Stimulated activated naive CD4-positive, alpha-beta T cell (primary cell): ENCODE measurements around the gene UCMA.

Experiments
- DNase-seq, 6 experiments: peaks; one replicate each; lab custom pipeline; 2025; lab: John Stamatoyannopoulos, UW

Gene UCMA

DNA sequence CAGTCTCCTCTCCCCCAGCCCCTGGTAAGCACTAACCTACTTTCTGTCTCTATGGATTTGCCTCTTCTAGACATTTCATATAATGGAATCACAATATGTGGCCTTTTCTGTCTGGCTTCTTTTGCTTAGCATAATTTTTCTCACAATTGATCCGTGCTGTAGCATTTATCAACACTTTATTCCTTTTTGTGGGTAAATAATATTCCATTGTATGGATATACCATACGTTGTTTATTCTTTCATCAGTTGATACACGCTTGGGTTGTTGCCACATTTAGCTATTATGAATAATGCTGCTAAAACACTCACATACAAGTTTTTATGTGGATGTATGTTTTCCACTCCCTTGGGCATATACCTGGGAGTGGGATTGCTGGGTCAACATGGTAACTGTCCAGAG is 47.0 kb downstream of the UCMA start:
- no peak for DNase-seq

DNA sequence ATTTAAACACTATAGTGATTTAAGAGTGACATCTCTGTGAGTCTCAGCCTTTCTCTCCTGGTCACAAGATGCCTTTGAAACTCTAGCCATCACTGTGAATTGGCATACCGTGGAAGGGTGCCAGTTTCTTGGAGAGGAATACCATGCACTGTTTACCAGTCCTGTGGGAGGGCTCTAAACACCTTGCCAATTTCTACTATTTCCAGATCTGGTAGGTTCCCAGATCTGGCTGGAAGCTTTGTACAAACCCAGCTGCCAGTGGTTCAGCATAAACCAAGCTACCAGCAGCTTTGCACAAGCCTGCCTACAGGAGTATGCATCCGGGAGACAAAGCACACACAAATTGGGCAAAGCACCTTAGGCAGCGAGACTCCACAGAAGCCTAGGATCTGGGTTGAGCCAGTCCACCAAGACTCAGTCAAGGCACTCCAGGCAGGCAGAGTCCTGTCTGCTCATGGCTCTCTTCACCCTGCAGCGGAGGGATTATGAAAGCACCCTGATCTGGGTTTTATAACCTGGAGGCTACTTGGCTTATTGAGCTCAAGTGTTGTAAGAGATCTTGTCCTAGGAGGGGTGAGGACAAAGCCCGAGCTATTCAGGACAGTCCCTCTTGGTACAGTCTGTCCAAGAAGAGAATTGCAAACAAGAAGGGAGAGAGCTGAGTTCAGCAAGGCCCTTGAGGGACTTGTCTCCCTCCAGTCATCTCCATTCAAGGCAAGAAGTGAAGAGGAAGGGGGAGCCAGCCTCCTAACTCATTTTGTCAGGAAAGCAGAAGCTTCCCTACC is 49.3 kb downstream of the UCMA start:
- DNase-seq, result no peak

DNA sequence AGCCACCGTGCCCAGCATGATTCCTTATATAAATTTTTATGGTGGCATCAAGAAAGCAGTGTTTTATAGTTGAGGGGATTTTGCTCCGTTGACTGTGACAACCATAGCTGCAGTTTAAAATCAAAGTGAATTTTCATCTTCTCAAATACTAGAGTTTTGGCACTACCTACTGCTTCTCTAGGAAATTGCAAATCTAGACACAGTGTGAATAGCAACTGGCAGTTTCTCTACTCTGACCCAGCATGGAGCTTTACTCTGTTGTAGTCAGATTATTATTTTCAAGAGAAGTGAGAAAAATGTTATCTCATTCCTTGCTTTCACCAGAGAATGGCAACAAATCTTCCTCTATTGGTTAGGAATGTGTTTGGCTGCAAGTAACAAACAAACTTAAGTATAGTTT is 49.9 kb downstream of the UCMA start:
- no peak for DNase-seq

DNA sequence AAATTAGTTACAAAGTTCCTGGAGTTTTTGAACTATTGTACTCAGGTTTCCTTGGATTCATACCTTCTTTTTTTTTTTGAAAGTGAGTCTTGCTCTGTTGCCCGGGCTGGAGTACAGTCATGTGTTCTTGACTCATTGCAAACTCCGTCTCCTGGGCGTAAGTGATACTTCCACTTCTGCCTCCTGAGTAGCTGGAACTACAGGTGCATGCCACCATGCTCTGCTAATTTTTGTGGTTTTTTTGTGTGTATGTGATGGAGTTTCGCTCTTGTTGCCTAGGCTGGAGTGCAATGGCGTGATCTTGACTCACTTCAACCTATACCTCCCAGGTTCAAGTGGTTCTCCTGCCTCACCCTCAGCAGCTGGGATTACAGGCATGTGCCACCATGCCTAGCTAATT is 50.5 kb downstream of the UCMA start:
- no peak for DNase-seq

DNA sequence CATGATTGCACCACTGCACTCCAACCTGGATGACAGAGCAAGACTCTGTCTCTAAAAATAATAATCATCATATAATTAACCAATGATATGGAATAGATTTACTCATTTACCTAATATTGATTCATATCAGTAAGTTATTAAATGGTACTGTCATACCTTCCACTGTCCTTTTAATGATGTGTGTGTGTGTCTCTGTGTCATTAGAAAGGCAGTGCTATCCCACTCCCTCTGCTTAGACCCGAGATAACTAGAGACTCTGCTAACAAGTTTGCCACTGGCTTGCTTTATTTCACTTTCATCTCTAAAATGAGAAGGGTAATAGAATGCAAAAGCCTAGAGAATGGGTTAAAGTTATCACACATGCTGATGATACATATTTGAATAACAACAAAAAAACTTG is 51.8 kb downstream of the UCMA start:
- DNase-seq, result no peak

GRCh38 chr10:13180788-13181187 is 53.4 kb downstream of the UCMA start:
- no peak for DNase-seq

GRCh38 chr10:13173616-13174015 is 60.6 kb downstream of the UCMA start:
- no peak for DNase-seq
